ENCODE data around the gene MTAP. TPM values are rescaled to one million over a fixed set of nuclear protein-coding genes. Genes with fewer than 3 reads are reported as not detected.

MTAP gene
- total RNA-seq = 55.9 and 58.1 TPM in 2 replicates

- peaks cover 38% of the 10 kb centered on the region for H3K4me1 Mint-ChIP-seq
- H3K27me3 Mint-ChIP-seq = peaks cover 30% of the 10 kb centered on the region
- peak within 1 kb of the TSS; percentile 99 for H3K4me3 Mint-ChIP-seq
- intact Hi-C loops (cut with micrococcal nuclease) = loop anchor here (5.0 kb wide), 1 partner anchor 465 kb away; the partner anchor contains the start of gene KLHL9
- H3K36me3 Mint-ChIP-seq (ENCODE audit: low read depth) = peaks cover 18% of the 10 kb centered on the region
- H3K27ac Mint-ChIP-seq = peak within 1 kb of the TSS; percentile 99
- peak; percentile 91 for DNase-seq
- no peaks in the 10 kb centered on the region for H3K9me3 Mint-ChIP-seq
Measured at GRCh38 chr9:21802418-21803000, at the start of gene MTAP. Gene MTAP (plus strand): TSS chr9:21802636. CDS start chr9:21802749, 113 bp downstream.

DNA sequence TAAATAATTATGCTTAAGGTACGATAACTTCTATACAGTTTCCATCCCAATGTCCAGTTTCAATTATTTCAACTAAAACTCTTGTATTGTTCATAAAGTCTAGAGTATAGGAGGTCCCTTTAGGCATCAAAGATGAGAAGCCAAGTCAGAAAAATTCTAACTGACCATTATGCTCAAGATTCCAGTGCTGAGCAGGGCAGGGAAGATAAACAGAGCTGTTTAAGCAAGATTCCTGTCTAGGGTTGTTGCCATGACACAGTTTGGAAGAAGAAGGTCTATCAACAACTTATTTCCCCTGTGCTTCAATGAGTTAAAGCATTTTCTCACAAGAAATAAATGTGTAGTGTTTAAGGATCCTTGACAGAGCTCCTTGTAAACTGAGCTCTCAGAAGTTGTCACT is 48.9 kb upstream of the MTAP start:
- DNase-seq = no peak
- Mint-ChIP-seq H3K4me3 (no peak overlapping the region), H3K27me3 (peaks cover 74% of the 10 kb centered on the region), H3K36me3 (ENCODE audit: low read depth) (no peaks in the 10 kb centered on the region), H3K9me3 (no peaks in the 10 kb centered on the region), H3K4me1 (no peaks in the 10 kb centered on the region), H3K27ac (no peak overlapping the region)
- intact Hi-C loops (cut with micrococcal nuclease) = loop anchor here (5.0 kb wide), 1 partner anchor 34 kb away; no protein-coding TSS in a partner anchor

DNA sequence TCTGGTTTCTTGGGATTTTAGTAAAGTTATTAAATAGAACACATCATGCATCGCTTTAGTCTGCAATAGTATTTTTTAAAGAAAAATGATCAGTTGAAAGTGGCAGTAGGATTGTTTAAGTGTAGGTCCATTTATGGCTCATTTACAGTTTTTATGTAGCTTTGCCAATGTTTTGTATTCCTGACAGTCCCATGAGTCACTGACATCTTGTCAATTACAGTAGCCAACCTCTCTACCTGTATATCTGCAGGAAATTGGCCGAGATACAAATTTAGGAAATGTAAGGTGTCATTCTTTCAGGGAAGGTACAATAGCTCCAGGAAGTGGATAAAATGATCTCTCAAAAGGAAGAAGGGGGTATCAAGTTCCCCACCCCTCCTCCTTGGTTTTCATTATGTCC is 47.7 kb upstream of the MTAP start:
- Mint-ChIP-seq H3K4me3 (no peak overlapping the region), H3K27me3 (peaks cover 81% of the 10 kb centered on the region), H3K4me1 (no peaks in the 10 kb centered on the region), H3K9me3 (no peaks in the 10 kb centered on the region), H3K36me3 (ENCODE audit: low read depth) (no peaks in the 10 kb centered on the region), H3K27ac (no peak overlapping the region)
- no peak for DNase-seq
- intact Hi-C loops (cut with micrococcal nuclease) = loop anchor here (5.0 kb wide), 1 partner anchor 33 kb away; no protein-coding TSS in a partner anchor

DNA sequence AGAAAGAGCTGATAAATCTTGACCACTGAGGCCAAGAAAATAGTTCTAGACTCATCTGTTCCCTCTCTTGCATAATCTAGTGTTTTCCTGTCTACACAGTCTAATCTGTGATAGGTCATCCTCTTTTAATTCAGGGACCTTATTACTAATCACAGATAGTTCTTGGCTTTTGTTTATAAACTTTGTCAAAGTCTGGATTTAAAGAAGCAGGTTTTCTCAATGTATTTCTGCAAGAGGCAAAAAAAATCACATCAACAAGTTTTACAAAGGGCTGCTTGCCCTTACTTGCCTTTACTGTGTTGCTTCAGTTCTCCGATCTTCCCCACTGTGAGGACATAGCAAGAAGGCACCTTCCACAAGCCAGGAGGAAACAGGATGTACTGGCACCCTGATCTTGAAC is 43.9 kb upstream of the MTAP start:
- Mint-ChIP-seq H3K27ac (no peak overlapping the region), H3K4me1 (peaks cover 13% of the 10 kb centered on the region), H3K27me3 (peaks cover 76% of the 10 kb centered on the region), H3K36me3 (ENCODE audit: low read depth) (no peaks in the 10 kb centered on the region), H3K9me3 (no peaks in the 10 kb centered on the region), H3K4me3 (no peak overlapping the region)
- intact Hi-C loops (cut with micrococcal nuclease) = no loop called here
- DNase-seq = no peak

DNA sequence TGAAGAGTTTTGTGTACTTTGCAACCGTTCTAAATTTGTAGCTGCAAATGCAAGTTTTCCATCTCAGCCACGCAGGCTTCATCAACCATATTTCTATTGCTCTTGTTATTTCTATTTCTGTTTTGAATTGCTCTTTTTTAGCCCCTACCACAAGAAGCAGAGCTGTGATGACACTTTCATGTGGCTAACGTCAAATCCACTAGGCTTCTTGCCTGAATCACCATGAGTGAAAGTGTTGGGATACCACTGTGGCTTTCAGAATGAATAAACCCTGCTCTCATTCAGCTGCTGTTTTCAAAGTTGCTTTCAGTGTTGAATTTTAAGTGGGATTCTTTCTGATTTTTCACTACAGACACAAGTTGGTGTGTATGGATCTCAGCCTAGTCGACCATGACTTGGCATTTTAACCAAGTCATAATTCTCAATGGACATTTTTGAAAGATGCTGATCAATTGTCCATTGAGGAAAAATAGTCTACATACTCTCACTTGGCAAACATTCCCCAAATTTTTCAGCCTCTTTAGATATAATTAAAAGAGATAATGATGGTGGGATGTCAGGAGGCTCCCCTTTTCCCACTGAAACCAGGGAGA is 41.0 kb upstream of the MTAP start:
- peaks cover 73% of the 10 kb centered on the region for H3K27me3 Mint-ChIP-seq
- intact Hi-C loops (cut with micrococcal nuclease) = loop anchor here (1.0 to 5.0 kb wide), 8 partner anchors 17 to 404 kb away; no protein-coding TSS in a partner anchor

DNA sequence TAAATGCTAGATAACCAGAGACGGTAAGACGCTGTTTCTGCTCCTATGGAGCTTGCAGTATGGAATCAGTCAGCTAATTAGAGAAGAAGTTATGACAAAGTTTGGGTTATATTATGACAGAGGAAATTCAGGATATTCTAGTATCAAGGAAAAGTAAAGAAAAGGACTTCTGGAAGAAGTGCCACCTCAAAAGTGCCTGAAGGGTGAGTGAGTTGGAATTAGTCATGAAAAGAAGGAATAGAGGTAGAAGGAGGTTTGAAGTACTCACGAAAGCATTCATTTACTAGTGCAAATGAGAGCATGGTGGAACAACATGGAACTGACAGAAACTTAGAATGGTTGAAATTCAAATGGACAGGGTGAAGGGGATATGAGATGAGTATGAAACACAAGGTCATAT is 40.4 kb upstream of the MTAP start:
- Mint-ChIP-seq H3K4me3 (no peak overlapping the region), H3K9me3 (no peaks in the 10 kb centered on the region), H3K27ac (no peak overlapping the region), H3K27me3 (peaks cover 74% of the 10 kb centered on the region), H3K36me3 (ENCODE audit: low read depth) (no peaks in the 10 kb centered on the region), H3K4me1 (peaks cover 13% of the 10 kb centered on the region)
- intact Hi-C loops (cut with micrococcal nuclease) = loop anchor here (5.0 kb wide), 3 partner anchors 35 to 185 kb away; no protein-coding TSS in a partner anchor
- DNase-seq = no peak

More for the DNA sequence above, 41.0 kb upstream of the MTAP start:
- H3K4me3 Mint-ChIP-seq = no peak overlapping the region
- H3K27ac Mint-ChIP-seq = no peak overlapping the region
- H3K36me3 Mint-ChIP-seq (ENCODE audit: low read depth) = no peaks in the 10 kb centered on the region
- peak; percentile 83 for DNase-seq
- no peaks in the 10 kb centered on the region for H3K9me3 Mint-ChIP-seq
- peaks cover 13% of the 10 kb centered on the region for H3K4me1 Mint-ChIP-seq

- H3K36me3 Mint-ChIP-seq (ENCODE audit: low read depth) = no peaks in the 10 kb centered on the region
- H3K4me1 Mint-ChIP-seq = peaks cover 13% of the 10 kb centered on the region
- no peak for DNase-seq
- no peaks in the 10 kb centered on the region for H3K9me3 Mint-ChIP-seq
- no peak overlapping the region for H3K27ac Mint-ChIP-seq
- H3K4me3 Mint-ChIP-seq = no peak overlapping the region
- H3K27me3 Mint-ChIP-seq = peaks cover 80% of the 10 kb centered on the region
- intact Hi-C loops (cut with micrococcal nuclease) = loop anchor here (5.0 kb wide), 3 partner anchors 32 to 188 kb away; no protein-coding TSS in a partner anchor
Measured at GRCh38 chr9:21764846-21765245, 37.6 kb upstream of the MTAP start.

- DNase-seq = no peak
- intact Hi-C loops (cut with micrococcal nuclease) = no loop called here
- H3K4me3 Mint-ChIP-seq = no peak overlapping the region
- H3K9me3 Mint-ChIP-seq = no peaks in the 10 kb centered on the region
- peaks cover 83% of the 10 kb centered on the region for H3K27me3 Mint-ChIP-seq
- no peaks in the 10 kb centered on the region for H3K36me3 Mint-ChIP-seq (ENCODE audit: low read depth)
- no peak overlapping the region for H3K27ac Mint-ChIP-seq
- peaks cover 15% of the 10 kb centered on the region for H3K4me1 Mint-ChIP-seq
Measured at GRCh38 chr9:21766096-21766495, 36.3 kb upstream of the MTAP start.

DNA sequence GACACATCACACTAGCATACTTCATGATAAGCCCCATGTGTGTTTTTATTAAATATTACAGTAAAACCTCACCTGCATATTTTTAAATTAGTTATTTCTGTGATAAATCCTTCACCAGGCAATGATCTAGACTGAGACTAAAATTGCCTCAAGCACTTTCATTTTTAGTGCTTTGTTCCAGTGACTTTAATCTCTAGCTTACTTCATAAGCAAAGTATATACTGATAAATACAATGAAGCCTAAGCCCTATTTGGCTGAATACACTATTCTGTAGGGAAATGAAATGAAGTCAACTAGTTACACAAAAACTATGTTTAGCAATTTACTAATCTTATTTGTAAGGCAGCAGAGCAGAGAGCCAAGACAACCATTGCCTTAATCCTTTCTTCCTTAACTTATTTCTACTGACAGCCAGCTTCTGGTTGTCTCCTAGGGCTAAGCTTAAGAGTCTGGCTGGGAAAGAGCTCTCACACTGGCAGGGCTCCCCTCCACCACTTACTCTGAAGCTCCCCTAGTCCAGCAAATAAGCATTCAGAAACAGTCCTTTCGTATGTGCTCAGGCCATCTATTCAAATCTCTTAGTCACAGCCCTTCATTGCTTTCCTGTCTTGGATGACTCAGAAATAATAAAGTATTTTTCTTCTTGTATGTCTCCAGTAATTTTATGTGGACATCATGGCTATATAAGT is 31.4 kb upstream of the MTAP start:
- Mint-ChIP-seq H3K27me3 (peaks cover 57% of the 10 kb centered on the region), H3K36me3 (ENCODE audit: low read depth) (no peaks in the 10 kb centered on the region)
- intact Hi-C loops (cut with micrococcal nuclease) = no loop called here

GRCh38 chr9:21777701-21778100 is 24.7 kb upstream of the MTAP start:
- H3K9me3 Mint-ChIP-seq = no peaks in the 10 kb centered on the region
- H3K4me1 Mint-ChIP-seq = peaks cover 5% of the 10 kb centered on the region
- DNase-seq = peak; percentile 66
- no peak overlapping the region for H3K27ac Mint-ChIP-seq
- no peak overlapping the region for H3K4me3 Mint-ChIP-seq
- intact Hi-C loops (cut with micrococcal nuclease) = loop anchor here (2.0 kb wide), 1 partner anchor 17 kb away; no protein-coding TSS in a partner anchor
- H3K36me3 Mint-ChIP-seq (ENCODE audit: low read depth) = no peaks in the 10 kb centered on the region
- peaks cover 12% of the 10 kb centered on the region for H3K27me3 Mint-ChIP-seq

More for the DNA sequence above, 31.4 kb upstream of the MTAP start:
- H3K9me3 Mint-ChIP-seq = no peaks in the 10 kb centered on the region
- no peak overlapping the region for H3K4me3 Mint-ChIP-seq
- DNase-seq = no peak
- peaks cover 7% of the 10 kb centered on the region for H3K4me1 Mint-ChIP-seq
- H3K27ac Mint-ChIP-seq = no peak overlapping the region

GRCh38 chr9:21778304-21778703 is 24.1 kb upstream of the MTAP start:
- intact Hi-C loops (cut with micrococcal nuclease) = loop anchor here (2.0 kb wide), 1 partner anchor 18 kb away; no protein-coding TSS in a partner anchor
- H3K27me3 Mint-ChIP-seq = peaks cover 13% of the 10 kb centered on the region
- H3K4me3 Mint-ChIP-seq = no peak overlapping the region
- peaks cover 5% of the 10 kb centered on the region for H3K4me1 Mint-ChIP-seq
- H3K27ac Mint-ChIP-seq = no peak overlapping the region
- DNase-seq = no peak
- no peaks in the 10 kb centered on the region for H3K9me3 Mint-ChIP-seq
- no peaks in the 10 kb centered on the region for H3K36me3 Mint-ChIP-seq (ENCODE audit: low read depth)

DNA sequence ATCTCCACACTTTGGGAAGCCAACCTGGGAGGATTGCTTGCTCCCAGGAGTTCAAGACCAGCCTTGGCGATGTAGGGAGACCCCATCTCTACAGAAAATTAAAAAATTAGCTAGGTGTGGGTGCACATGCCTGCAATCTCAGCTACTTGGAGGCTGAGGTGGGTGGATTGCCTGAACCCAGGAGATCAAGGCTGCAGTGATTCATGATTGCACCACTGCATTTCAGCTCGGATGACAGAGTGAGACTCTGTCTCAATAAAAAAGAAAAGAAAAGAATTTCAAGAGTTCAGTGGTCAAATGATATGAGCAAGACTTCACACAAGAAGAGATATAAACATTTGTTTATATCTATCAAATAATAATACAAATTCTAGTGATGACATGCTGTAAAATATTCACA is 23.0 kb upstream of the MTAP start:
- no peak for DNase-seq
- no peak overlapping the region for H3K27ac Mint-ChIP-seq
- no peaks in the 10 kb centered on the region for H3K36me3 Mint-ChIP-seq (ENCODE audit: low read depth)
- H3K27me3 Mint-ChIP-seq = peaks cover 22% of the 10 kb centered on the region
- H3K4me3 Mint-ChIP-seq = no peak overlapping the region
- no peaks in the 10 kb centered on the region for H3K9me3 Mint-ChIP-seq
- H3K4me1 Mint-ChIP-seq = peaks cover 5% of the 10 kb centered on the region
- intact Hi-C loops (cut with micrococcal nuclease) = loop anchor here (2.0 kb wide), 1 partner anchor 19 kb away; no protein-coding TSS in a partner anchor

DNA sequence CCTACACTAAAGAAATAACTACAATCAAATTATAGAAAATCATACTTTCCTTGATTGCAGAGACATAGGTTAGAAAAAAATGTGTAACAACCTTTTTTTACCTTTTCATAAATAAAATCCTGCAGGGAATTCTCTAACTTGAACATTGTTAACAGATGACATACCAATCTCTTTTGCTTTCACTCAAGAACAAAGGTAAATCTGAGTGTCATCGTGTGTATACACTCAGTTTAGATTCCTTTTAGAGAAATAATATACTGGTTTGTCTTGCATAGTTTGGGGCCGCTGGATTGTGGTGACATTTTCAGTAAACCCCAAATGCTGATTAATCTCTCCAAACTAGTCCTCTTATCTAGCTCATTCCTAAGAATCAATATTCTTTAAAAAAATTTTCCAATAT is 20.8 kb upstream of the MTAP start:
- no peak for DNase-seq
- H3K27ac Mint-ChIP-seq = no peak overlapping the region
- no peaks in the 10 kb centered on the region for H3K9me3 Mint-ChIP-seq
- intact Hi-C loops (cut with micrococcal nuclease) = no loop called here
- no peak overlapping the region for H3K4me3 Mint-ChIP-seq
- H3K4me1 Mint-ChIP-seq = peaks cover 5% of the 10 kb centered on the region
- H3K27me3 Mint-ChIP-seq = peaks cover 41% of the 10 kb centered on the region
- no peaks in the 10 kb centered on the region for H3K36me3 Mint-ChIP-seq (ENCODE audit: low read depth)

- Mint-ChIP-seq H3K9me3 (no peaks in the 10 kb centered on the region), H3K4me1 (peaks cover 5% of the 10 kb centered on the region), H3K4me3 (no peak overlapping the region), H3K27ac (no peak overlapping the region), H3K27me3 (peaks cover 45% of the 10 kb centered on the region), H3K36me3 (ENCODE audit: low read depth) (no peaks in the 10 kb centered on the region)
- intact Hi-C loops (cut with micrococcal nuclease) = no loop called here
- DNase-seq = no peak
Measured at GRCh38 chr9:21782205-21782604, 20.2 kb upstream of the MTAP start.

All from activated CD4-positive, alpha-beta T cell treated with anti-CD3 and anti-CD28 coated beads, Interleukin-2, amount 10 ng/mL, durations not matched to agents 24 days and 14 days (primary cell).